Kidney epithelial cell (primary cell): ENCODE measurements around the gene DMXL1. TPM values are rescaled to one million over a fixed set of nuclear protein-coding genes. Genes with fewer than 3 reads are reported as not detected.
"Not testable (repeated sequence)": the region's sequence is repeated elsewhere in the genome, so short reads cannot be mapped to it uniquely, and the experiment has no call there.

Experiments
- DNase-seq: peaks from one replicate; pipeline ENCODE4 v3.0.0-alpha.2; 2010; ENCODE audit warnings: low read depth
- H3K27me3 ChIP-seq: 2 replicates; pipeline ENCODE4 v1.6.0; 2011; ENCODE audit warnings: low read length; ENCODE audit not compliant: control insufficient read depth, insufficient read depth
- H3K36me3 ChIP-seq: 2 replicates; pipeline ENCODE4 v1.5.1; 2011; ENCODE audit warnings: low read length; ENCODE audit not compliant: control insufficient read depth, insufficient read depth
- H3K4me3 ChIP-seq: 2 replicates; pipeline ENCODE4 v1.5.1; 2011; ENCODE audit warnings: low read depth, mild to moderate bottlenecking, control low read depth, low read length
- total RNA-seq: library from RNA; depleted of rRNA; stranded (reverse); fragments of >200 nt; gene quantifications from 2 replicates; pipeline ENCODE4 v1.2.3, GENCODE V29; 2015
- TF ChIP-seq, protein P1 (sequence below): IDR thresholded peaks from 2 replicates; pipeline ENCODE4 v1.5.1; 2011; ENCODE audit warnings: mild to moderate bottlenecking, moderate library complexity, low read length, control low read depth, inconsistent platforms; ENCODE audit not compliant: insufficient read depth, poor library complexity, severe bottlenecking

DMXL1 gene
- total RNA-seq, 1 donor from 2014 or later: 20.8 TPM

DNA sequence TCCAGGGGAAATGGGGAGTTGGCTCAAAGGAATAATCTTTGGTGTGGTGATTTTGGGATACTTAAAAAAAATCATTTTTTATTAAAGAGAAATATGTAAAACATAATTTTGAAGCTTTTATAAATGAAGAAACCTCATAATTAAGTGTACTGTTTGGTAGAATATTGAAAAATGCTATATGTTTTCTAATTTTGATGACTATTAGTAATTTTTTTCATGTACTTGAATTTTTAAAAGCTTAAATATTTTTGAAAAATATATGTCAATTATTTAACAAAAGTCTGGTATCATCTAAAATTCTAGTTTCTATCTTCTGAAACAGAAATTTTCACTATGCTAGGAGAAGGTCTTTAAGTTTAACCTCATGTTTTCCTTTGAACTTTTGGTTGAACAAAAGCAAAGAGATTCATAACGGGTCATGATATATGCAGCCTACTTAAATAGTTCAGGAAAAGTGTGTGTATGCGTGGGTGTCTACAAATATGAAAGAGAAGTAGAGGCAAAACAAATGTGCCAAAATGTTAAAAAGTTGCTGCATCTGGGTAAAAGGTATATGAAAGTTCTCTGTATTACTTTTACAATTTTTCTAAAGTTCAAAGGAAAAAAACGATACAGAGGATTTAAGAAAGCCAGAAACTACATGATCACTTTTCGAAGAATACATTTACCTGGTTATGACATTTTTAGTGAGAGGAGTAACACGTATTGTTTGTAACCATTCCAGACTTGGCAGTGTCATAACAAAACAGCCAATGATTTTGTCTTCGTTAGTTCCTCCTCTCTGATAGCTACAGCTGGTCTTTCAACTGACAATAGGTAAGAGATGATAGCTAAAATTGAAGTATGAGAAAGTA is 167.6 kb downstream of the DMXL1 start:
- no peaks in the 10 kb centered on the region for H3K27me3 ChIP-seq
- no peak overlapping the region for H3K4me3 ChIP-seq
- DNase-seq: no peak
- H3K36me3 ChIP-seq: no peaks in the 10 kb centered on the region
- TF ChIP-seq, protein P1, sequence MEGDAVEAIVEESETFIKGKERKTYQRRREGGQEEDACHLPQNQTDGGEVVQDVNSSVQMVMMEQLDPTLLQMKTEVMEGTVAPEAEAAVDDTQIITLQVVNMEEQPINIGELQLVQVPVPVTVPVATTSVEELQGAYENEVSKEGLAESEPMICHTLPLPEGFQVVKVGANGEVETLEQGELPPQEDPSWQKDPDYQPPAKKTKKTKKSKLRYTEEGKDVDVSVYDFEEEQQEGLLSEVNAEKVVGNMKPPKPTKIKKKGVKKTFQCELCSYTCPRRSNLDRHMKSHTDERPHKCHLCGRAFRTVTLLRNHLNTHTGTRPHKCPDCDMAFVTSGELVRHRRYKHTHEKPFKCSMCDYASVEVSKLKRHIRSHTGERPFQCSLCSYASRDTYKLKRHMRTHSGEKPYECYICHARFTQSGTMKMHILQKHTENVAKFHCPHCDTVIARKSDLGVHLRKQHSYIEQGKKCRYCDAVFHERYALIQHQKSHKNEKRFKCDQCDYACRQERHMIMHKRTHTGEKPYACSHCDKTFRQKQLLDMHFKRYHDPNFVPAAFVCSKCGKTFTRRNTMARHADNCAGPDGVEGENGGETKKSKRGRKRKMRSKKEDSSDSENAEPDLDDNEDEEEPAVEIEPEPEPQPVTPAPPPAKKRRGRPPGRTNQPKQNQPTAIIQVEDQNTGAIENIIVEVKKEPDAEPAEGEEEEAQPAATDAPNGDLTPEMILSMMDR: no peak

DNA sequence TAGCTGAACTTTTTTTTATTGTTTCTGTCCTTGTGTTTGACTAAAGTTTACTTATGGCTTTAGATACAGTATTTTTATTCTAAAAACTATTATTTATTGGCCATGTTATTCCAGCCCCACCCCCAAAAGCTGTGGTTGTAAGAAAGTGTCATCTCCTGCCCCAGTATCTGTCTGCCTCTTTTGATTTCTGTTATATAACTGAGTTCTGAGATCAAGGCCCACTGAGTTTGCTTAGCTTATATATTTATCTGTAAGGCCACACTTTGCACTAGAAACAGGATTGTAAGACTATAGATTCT is 168.2 kb downstream of the DMXL1 start:
- Histone ChIP-seq H3K4me3 (no peak overlapping the region), H3K27me3 (no peaks in the 10 kb centered on the region), H3K36me3 (no peaks in the 10 kb centered on the region)
- TF ChIP-seq, protein P1: no peak
- no peak for DNase-seq

DNA sequence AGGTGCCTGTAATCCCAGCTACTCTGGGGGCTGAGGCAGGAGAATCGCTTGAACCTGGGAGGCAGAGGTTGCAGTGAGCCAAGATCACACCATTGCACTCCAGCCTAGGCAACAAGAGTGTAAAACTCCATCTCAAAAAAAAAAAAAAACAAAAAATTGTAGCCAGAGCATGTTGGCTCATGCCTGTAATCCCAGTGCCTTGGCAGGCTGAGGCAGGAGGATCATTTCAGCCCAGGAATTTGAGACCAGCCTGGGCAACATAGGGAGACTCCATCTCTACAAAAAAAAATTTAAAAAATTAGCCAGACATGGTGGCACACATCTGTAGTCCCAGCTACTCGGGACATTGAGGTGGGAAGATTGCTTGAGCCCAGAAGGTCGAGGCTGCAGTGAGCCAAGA is 168.9 kb downstream of the DMXL1 start:
- not testable (repeated sequence) for H3K27me3 ChIP-seq, H3K4me3 ChIP-seq, DNase-seq, H3K36me3 ChIP-seq

DNA sequence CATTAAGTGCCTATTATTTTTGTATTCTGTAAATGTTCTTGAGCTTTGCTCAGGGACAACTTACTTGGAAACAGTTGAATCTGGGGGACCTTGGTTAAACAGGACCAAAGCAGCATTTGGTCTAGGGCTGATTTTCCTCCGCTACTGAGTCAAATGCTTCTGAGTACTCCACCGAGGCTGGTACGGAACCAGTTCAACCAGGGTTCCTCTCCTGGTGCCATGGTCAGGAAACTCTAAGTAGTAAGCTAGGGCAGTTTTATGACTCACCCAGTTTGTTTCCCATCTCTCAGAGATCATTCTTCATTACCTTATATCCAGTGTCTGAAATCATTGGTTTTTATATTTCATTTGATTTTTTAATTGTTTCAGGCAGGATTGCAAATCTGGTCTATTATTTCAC is 173.0 kb downstream of the DMXL1 start:
- no peaks in the 10 kb centered on the region for H3K36me3 ChIP-seq
- H3K27me3 ChIP-seq: no peaks in the 10 kb centered on the region
- TF ChIP-seq, protein P1: no peak
- H3K4me3 ChIP-seq: no peak overlapping the region
- DNase-seq: no peak

DNA sequence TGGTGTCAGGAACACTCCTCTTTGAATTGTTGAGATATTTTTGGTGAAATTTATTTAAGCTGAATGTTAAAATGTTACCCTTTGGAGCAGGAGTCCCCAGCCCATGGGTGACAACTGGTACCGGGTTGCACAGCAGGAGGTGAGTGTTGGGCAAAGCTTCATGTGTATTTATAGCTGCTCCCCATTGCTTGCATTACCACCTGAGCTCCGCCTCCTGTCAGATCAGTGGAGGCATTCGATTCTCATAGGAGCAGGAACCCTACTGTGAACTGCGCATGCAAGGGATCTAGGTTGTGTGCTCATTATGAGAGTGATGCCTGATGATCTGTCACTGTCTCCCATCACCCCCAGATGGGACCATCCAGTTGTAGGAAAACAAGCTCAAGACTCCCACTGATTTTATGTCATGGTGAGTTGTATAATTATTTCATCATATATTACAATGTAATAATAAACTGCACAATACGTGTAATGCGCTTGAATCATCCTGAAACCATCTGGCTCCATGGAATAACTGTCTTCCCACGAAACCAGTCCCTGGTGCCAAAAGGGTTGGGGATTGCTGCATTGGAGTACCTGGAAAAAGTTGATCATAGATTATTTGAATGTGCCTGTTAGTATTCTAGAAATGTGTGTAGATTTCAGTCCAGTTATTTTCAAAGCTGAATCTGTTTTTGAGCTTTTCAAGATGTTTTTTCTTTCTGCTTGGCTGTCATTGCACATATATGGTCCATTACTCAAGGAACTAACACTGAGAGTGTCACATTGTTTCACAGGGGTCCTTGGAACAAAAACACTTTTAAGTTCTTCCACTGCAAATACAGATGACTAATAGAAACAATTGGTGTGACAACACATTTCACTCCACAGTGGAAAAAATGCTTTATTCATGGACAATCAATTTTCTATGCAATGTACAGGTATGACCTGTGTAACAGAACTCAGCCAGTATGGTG is 180.3 kb downstream of the DMXL1 start:
- H3K27me3 ChIP-seq: no peaks in the 10 kb centered on the region
- TF ChIP-seq, protein P1: no peak
- H3K36me3 ChIP-seq: no peaks in the 10 kb centered on the region
- H3K4me3 ChIP-seq: no peak overlapping the region
- DNase-seq: no peak

DNA sequence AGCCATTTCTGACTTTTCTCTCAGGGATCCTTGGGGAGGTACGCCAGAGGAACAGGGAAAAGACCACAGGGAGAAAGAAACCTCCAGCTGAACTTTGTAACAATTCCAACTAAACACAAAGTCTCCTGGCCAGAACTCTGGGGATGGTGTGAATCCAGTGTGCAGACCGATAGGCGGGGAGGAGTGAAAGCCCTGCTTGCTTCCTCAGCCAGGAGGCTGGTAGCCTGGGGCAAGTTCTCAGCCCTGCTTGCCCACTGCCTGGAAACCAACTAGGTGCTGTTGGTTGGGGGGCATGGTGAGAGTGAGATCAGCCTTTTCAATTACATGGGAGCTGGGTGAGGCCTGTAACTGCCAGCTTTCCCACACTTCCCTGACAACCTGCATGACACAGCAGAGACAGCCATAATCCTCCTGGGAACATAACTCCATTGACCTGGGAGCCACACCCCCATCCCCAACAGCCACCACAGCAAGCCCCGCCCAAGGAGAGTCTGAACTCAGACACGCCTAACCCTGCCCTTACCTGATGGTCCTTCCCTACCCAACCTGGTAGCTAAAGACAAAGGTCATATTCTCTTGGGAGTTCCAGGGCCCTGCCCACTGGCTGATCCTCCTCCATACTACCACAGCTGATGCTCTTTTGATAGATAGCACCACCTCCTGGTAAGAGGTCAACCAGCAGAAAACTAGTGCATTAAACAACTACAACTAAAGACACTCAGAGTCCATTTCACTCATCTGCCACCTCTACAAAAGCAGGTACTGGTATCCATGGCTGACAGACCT is 184.9 kb downstream of the DMXL1 start:
- TF ChIP-seq, protein P1: no peak
- Histone ChIP-seq H3K4me3 (no peak overlapping the region), H3K27me3 (no peaks in the 10 kb centered on the region), H3K36me3 (no peaks in the 10 kb centered on the region)
- no peak for DNase-seq
